B cell (primary cell): Measurements from ENCODE around the gene MXRA8. TPM values are rescaled to one million over a fixed set of nuclear protein-coding genes. Genes with fewer than 3 reads are reported as not detected.

Experiments used
- ATAC-seq: fragments of 200-7000 bp; cut with Tn5 transposase; one replicate; pipeline ENCODE4 v1.10.0; 2021; ENCODE audit warnings: low read depth, mild to moderate bottlenecking, moderate number of reproducible peaks, moderate library complexity
- CTCF ChIA-PET: fragments of 350-600 bp; sonication (Branson Sonifier 250); formaldehyde crosslinking; loops from one replicate; lab custom pipeline; 2021; ENCODE audit warnings: antibody characterized with exemption, inconsistent platforms; lab: Charles Lee
- POLR2A ChIA-PET: fragments of 350-600 bp; sonication (Branson Sonifier 250); formaldehyde crosslinking; loops from one replicate; lab custom pipeline; 2021; ENCODE audit warnings: antibody characterized with exemption; lab: Charles Lee
- DNase-seq: peaks from one replicate; pipeline ENCODE4 v3.0.0; 2013
- H2AFZ ChIP-seq: 2 replicates; pipeline ENCODE4 v1.6.1; 2012; ENCODE audit warnings: mild to moderate bottlenecking, low read depth, low read length; ENCODE audit not compliant: insufficient read depth, poor library complexity, severe bottlenecking
- H3K27ac ChIP-seq, 2 donors: 1 replicate in 1 of 2; 2 replicates in 1 of 2; pipeline ENCODE4 v1.5.1; 2012 to 2013; ENCODE audit warnings: low read length in 2 of 2, mild to moderate bottlenecking in 2 of 2, moderate library complexity in 1 of 2
- H3K27me3 ChIP-seq, 4 experiments: fragments of 200-600 bp in 1 of 4; sonication (generic) in 1 of 4; replicated peaks in 1 of 4; 1 replicate in 2 of 4; 2 replicates in 2 of 4; pipeline versions ENCODE4 v1.6.1 to v1.7.0; 2013 to 2016; ENCODE audit warnings: low read length in 3 of 4, mild to moderate bottlenecking in 2 of 4, mixed read lengths in 1 of 4, moderate library complexity in 1 of 4; ENCODE audit not compliant: insufficient read depth in 4 of 4, control insufficient read depth in 3 of 4; ENCODE audit errors: control extremely low read depth in 1 of 4
- H3K36me3 ChIP-seq, 2 experiments: replicated peaks in 1 of 2; 1 replicate in 1 of 2; 2 replicates in 1 of 2; pipeline versions ENCODE4 v1.6.1 to v1.7.1; 2013; ENCODE audit warnings: low read length in 1 of 2; ENCODE audit not compliant: insufficient read depth in 2 of 2, control insufficient read depth in 1 of 2; ENCODE audit errors: control extremely low read depth in 1 of 2, extremely low read depth in 1 of 2
- H3K4me1 ChIP-seq, 2 donors: fragments of 200-600 bp in 1 of 2; sonication (generic) in 1 of 2; 1 replicate in 1 of 2; 2 replicates in 1 of 2; pipeline versions ENCODE4 v1.5.1 to v1.6.1; 2013 to 2017; ENCODE audit warnings: low read length in 2 of 2; ENCODE audit not compliant: control insufficient read depth in 2 of 2, insufficient read depth in 2 of 2
- H3K4me2 ChIP-seq: replicated peaks from 2 replicates; pipeline ENCODE3; 2012; ENCODE audit warnings: mild to moderate bottlenecking, low read depth, low read length; ENCODE audit not compliant: poor library complexity, severe bottlenecking
- H3K4me3 ChIP-seq, 5 experiments: fragments of 200-600 bp in 1 of 5; sonication (generic) in 1 of 5; 1 replicate in 3 of 5; 2 replicates in 2 of 5; pipeline versions ENCODE4 v1.5.1 to v1.7.0; 2011 to 2016; ENCODE audit warnings: low read length in 4 of 5, mild to moderate bottlenecking in 4 of 5, low read depth in 2 of 5, control low read depth in 1 of 5, moderate library complexity in 1 of 5; ENCODE audit not compliant: insufficient read depth in 1 of 5; ENCODE audit errors: control extremely low read depth in 1 of 5, extremely low read depth in 1 of 5
- H3K79me2 ChIP-seq: fragments of 200-600 bp; sonication (generic); one replicate; pipeline ENCODE4 v1.6.0; 2016; ENCODE audit warnings: low read length; ENCODE audit not compliant: control insufficient read depth, insufficient read depth
- H3K9ac ChIP-seq: fragments of 200-600 bp; sonication (generic); 2 replicates; pipeline ENCODE4 v1.6.1; 2017; ENCODE audit warnings: mild to moderate bottlenecking, low read length, moderate library complexity
- H3K9me3 ChIP-seq, 3 donors: one replicate each; pipeline versions ENCODE4 v1.6.1 to v1.7.1; 2013; ENCODE audit warnings: low read length in 2 of 3; ENCODE audit not compliant: control insufficient read depth in 2 of 3, insufficient read depth in 1 of 3; ENCODE audit errors: control extremely low read depth in 1 of 3
- H4K20me1 ChIP-seq: 2 replicates; pipeline ENCODE4 v1.6.0; 2012; ENCODE audit warnings: mild to moderate bottlenecking, low read length; ENCODE audit not compliant: insufficient read depth, control insufficient read depth, poor library complexity, severe bottlenecking
- H3K27ac Mint-ChIP-seq: one replicate; pipeline ENCODE4 v1.8.0; 2021; ENCODE audit warnings: mixed read lengths
- H3K27me3 Mint-ChIP-seq: one replicate; pipeline ENCODE4 v1.8.0; 2021; ENCODE audit warnings: mixed read lengths
- H3K4me1 Mint-ChIP-seq: one replicate; pipeline ENCODE4 v1.8.0; 2021; ENCODE audit warnings: mixed read lengths
- H3K4me3 Mint-ChIP-seq: one replicate; pipeline ENCODE4 v1.8.0; 2021; ENCODE audit warnings: mixed read lengths
- H3K9me3 Mint-ChIP-seq: one replicate; pipeline ENCODE4 v1.8.0; 2022; ENCODE audit warnings: mixed read lengths; ENCODE audit not compliant: insufficient read depth
- CTCF ChIP-seq: fragments of 200-600 bp; IDR thresholded peaks from one replicate; pipeline ENCODE4 v1.8.0; 2022; ENCODE audit warnings: antibody characterized with exemption, mild to moderate bottlenecking
- EZH2 ChIP-seq: IDR thresholded peaks from 2 replicates; pipeline ENCODE4 v1.6.1; 2012; ENCODE audit warnings: borderline replicate concordance, low read depth, mild to moderate bottlenecking, moderate library complexity, low read length; ENCODE audit not compliant: insufficient read depth, poor library complexity, severe bottlenecking
- whole genome bisulfite sequencing: methylation state at CpG from one replicate; pipeline ENCODE4 v1.1.5; 2013; ENCODE audit warnings: missing lambda C conversion rate; ENCODE audit not compliant: insufficient coverage; 5-methylcytosine and 5-hydroxymethylcytosine counted together
- intact Hi-C: fragments of 100-400 bp; cut with micrococcal nuclease; formaldehyde crosslinking; loops from one replicate; pipeline ENCODE4 v1.10.0; 2022
- polyA plus RNA-seq: library from polyadenylated mRNA; depleted of rRNA; stranded (reverse); fragments of >200 nt; gene quantifications from 2 replicates; pipeline ENCODE4 v1.2.3, GENCODE V29; 2012
- total RNA-seq, 2 donors: library from RNA; stranded (reverse); fragments of 120-200 nt in 1 of 2; gene quantifications; 1 replicate in 1 of 2; 2 replicates in 1 of 2; pipeline versions ENCODE4 v1.2.3 to v1.2.4, GENCODE V29; 2013 to 2022

MXRA8 gene
- total and polyA plus RNA-seq, 2 donors (not counting 1 experiment from before 2014, with no cell fraction given): 0.10 TPM; not detected in 1

GRCh38 chr1:1356796-1357401 lies 1.5 kb downstream of the MXRA8 start:
- WGBS: 71% methylated on average over 23 of the region's 26 CpGs
- Mint-ChIP-seq H3K27me3 (peaks cover 31% of the 10 kb centered on the region), H3K9me3 (no peaks in the 10 kb centered on the region), H3K4me3 (no peak overlapping the region), H3K27ac (no peak overlapping the region), H3K4me1 (peaks cover 23% of the 10 kb centered on the region)
- TF ChIP-seq EZH2 (no peak), CTCF (no peak)
- ATAC-seq (no peak), DNase-seq (no peak)
- Histone ChIP-seq H3K9ac (no peak overlapping the region), H3K4me1 (peaks cover 36 to 39% of the 10 kb centered on the region in 2 donors), H3K4me3 (no peak overlapping the region), H3K27me3 (peaks cover 0 to 71% (median 23%) of the 10 kb centered on the region in 4 experiments), H3K9me3 (peaks cover 0 to 13% (median 0%) of the 10 kb centered on the region in 3 donors), H3K4me2 (no peak overlapping the region), H2AFZ (no peak overlapping the region), H4K20me1 (peaks cover 4% of the 10 kb centered on the region), H3K36me3 (no peaks in the 10 kb centered on the region), H3K27ac (no peak overlapping the region), H3K79me2 (no peaks in the 10 kb centered on the region)
- CTCF ChIA-PET: interaction anchor here (0.9 kb wide), 1 partner anchor 15 kb away, joined by 3 read pairs; no protein-coding TSS in a partner anchor
- POLR2A ChIA-PET: interaction anchor here (0.6 kb wide), 1 partner anchor 699 kb away, joined by 3 read pairs; no protein-coding TSS in a partner anchor
- intact Hi-C loops: no loop called here

- POLR2A ChIA-PET: interaction anchor here (0.5 kb wide), 1 partner anchor 88 kb away, joined by 3 read pairs; no protein-coding TSS in a partner anchor
- H3K27me3 ChIP-seq: peaks cover 0 to 73% (median 22%) of the 10 kb centered on the region in 4 experiments
- H4K20me1 ChIP-seq: peaks cover 6% of the 10 kb centered on the region
- H3K27ac ChIP-seq: no peak overlapping the region
- ATAC-seq: no peak
- H3K27ac Mint-ChIP-seq: no peak overlapping the region
- H3K9me3 Mint-ChIP-seq: no peaks in the 10 kb centered on the region
- no peaks in the 10 kb centered on the region for H3K79me2 ChIP-seq
- peaks cover 30% of the 10 kb centered on the region for H3K27me3 Mint-ChIP-seq
- DNase-seq: no peak
- H3K4me2 ChIP-seq: no peak overlapping the region
- WGBS: 56% methylated on average over 6 of the region's 8 CpGs
- H3K4me1 ChIP-seq: peaks cover 39 to 41% of the 10 kb centered on the region in 2 donors
- TF ChIP-seq EZH2: no peak
- H3K9me3 ChIP-seq: peaks cover 0 to 13% (median 0%) of the 10 kb centered on the region in 3 donors
- intact Hi-C loops: no loop called here
- CTCF ChIA-PET: no interaction called here
- H3K4me1 Mint-ChIP-seq: peaks cover 23% of the 10 kb centered on the region
- no peak overlapping the region for H3K4me3 ChIP-seq
- H3K9ac ChIP-seq: no peak overlapping the region
- H2AFZ ChIP-seq: no peak overlapping the region
- no peaks in the 10 kb centered on the region for H3K36me3 ChIP-seq
- H3K4me3 Mint-ChIP-seq: no peak overlapping the region
Measured at GRCh38 chr1:1356166-1356795, 2.1 kb downstream of the MXRA8 start.
